Calu3 (cell line): Measurements from ENCODE around the gene EFNB3. TPM values are rescaled to one million over a fixed set of nuclear protein-coding genes. Genes with fewer than 3 reads are reported as not detected.

Experiments used
- BruUV-seq: library from RNA; stranded (reverse); fragments of 400-500 nt; replicated peaks from 2 replicates; lab custom pipeline; 2021; lab: Mats Ljungman, UMichigan
- CTCF ChIA-PET: fragments of 300-600 bp; sonication (Branson Sonifier 250); formaldehyde crosslinking; loops from one replicate; lab custom pipeline; 2022; ENCODE audit warnings: antibody characterized with exemption; lab: Charles Lee
- DNase-seq: peaks from one replicate; pipeline ENCODE4 v3.0.0; 2022
- H3K27ac Mint-ChIP-seq: one replicate; pipeline ENCODE4 v1.8.0; 2022; ENCODE audit warnings: mixed read lengths; ENCODE audit not compliant: unreplicated experiment
- H3K27me3 Mint-ChIP-seq: one replicate; pipeline ENCODE4 v1.8.0; 2022; ENCODE audit warnings: mixed read lengths; ENCODE audit not compliant: unreplicated experiment
- H3K36me3 Mint-ChIP-seq: one replicate; pipeline ENCODE4 v1.8.0; 2022; ENCODE audit warnings: mild to moderate bottlenecking, moderate library complexity, mixed read lengths; ENCODE audit not compliant: insufficient read depth, unreplicated experiment
- H3K4me1 Mint-ChIP-seq: one replicate; pipeline ENCODE4 v1.8.0; 2022; ENCODE audit warnings: mild to moderate bottlenecking, low read depth, mixed read lengths; ENCODE audit not compliant: unreplicated experiment
- H3K4me3 Mint-ChIP-seq: one replicate; pipeline ENCODE4 v1.8.0; 2022; ENCODE audit warnings: mild to moderate bottlenecking, low read depth, moderate library complexity, mixed read lengths; ENCODE audit not compliant: unreplicated experiment
- H3K9me3 Mint-ChIP-seq: one replicate; pipeline ENCODE4 v1.8.0; 2022; ENCODE audit warnings: low read depth, mixed read lengths; ENCODE audit not compliant: unreplicated experiment
- intact Hi-C: fragments of 100-400 bp; cut with micrococcal nuclease; formaldehyde crosslinking; loops from one replicate; pipeline ENCODE4 v1.10.0; 2022; ENCODE audit not compliant: unreplicated experiment
- total RNA-seq: library from RNA; stranded (reverse); gene quantifications from 2 replicates; pipeline ENCODE4 v1.2.3, GENCODE V29; 2022
- TF ChIP-seq, protein P1 (sequence below): fragments of 200-600 bp; IDR thresholded peaks from one replicate; pipeline ENCODE4 v1.8.0; 2022; ENCODE audit warnings: antibody characterized with exemption; ENCODE audit not compliant: unreplicated experiment

The EFNB3 gene
- total RNA-seq, 1 experiment from 2014 or later, result 0.38 TPM

DNA sequence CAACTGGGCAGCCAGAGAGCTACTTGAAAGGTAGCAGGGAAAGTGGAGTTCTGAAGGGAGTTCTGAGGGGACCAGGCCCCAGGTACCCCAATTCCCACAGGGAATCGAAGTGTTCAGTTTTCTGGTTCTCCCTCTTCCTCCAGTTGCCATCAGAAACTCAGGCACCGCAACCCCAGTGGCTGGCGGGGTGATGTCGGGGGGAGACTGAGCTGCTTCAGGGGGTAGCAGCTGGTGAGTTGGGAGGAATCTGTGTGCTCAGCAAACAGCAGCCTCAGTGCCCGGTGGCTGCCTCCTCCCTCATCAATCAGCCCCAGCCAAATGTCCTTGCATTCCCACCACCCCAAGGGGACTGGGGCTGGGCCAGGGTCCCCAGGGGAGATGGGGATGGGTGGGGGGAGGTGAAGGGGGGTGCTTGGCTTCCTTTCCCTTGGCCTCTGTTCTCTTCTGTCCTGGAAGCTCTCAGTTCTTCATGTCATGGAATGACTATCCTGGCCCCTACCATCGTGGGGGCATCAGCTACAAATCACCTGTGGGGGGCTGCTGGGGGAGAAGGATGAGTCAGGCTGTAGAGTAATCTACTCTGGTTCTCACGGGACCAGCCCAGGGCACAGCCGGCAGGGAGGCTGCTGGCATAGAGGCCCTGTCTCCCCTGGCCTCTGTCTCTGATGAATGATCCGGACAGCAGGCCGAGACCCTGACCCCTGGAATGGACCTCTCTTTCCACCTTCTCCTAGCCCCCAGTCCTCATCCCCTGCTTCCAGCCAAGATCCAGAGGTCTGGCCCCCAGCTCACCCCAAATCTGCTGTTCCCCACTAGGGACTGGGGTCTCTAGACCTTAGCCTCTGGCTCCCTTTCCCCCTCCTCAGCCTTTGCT, 10.0 kb downstream of the EFNB3 start:
- Mint-ChIP-seq H3K36me3 (peaks cover 20% of the 10 kb centered on the region), H3K4me3 (no peak overlapping the region), H3K27ac (no peak overlapping the region), H3K9me3 (no peaks in the 10 kb centered on the region), H3K4me1 (peaks cover 17% of the 10 kb centered on the region), H3K27me3 (peaks cover 99% of the 10 kb centered on the region)
- TF ChIP-seq, protein P1, sequence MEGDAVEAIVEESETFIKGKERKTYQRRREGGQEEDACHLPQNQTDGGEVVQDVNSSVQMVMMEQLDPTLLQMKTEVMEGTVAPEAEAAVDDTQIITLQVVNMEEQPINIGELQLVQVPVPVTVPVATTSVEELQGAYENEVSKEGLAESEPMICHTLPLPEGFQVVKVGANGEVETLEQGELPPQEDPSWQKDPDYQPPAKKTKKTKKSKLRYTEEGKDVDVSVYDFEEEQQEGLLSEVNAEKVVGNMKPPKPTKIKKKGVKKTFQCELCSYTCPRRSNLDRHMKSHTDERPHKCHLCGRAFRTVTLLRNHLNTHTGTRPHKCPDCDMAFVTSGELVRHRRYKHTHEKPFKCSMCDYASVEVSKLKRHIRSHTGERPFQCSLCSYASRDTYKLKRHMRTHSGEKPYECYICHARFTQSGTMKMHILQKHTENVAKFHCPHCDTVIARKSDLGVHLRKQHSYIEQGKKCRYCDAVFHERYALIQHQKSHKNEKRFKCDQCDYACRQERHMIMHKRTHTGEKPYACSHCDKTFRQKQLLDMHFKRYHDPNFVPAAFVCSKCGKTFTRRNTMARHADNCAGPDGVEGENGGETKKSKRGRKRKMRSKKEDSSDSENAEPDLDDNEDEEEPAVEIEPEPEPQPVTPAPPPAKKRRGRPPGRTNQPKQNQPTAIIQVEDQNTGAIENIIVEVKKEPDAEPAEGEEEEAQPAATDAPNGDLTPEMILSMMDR, result no peak
- CTCF ChIA-PET, result interaction anchor here (0.6 kb wide), 1 partner anchor 57 kb away, joined by 3 read pairs; no protein-coding TSS in a partner anchor
- intact Hi-C loops, result no loop called here
- no TSS peak for BruUV-seq
- DNase-seq, result no peak

DNA sequence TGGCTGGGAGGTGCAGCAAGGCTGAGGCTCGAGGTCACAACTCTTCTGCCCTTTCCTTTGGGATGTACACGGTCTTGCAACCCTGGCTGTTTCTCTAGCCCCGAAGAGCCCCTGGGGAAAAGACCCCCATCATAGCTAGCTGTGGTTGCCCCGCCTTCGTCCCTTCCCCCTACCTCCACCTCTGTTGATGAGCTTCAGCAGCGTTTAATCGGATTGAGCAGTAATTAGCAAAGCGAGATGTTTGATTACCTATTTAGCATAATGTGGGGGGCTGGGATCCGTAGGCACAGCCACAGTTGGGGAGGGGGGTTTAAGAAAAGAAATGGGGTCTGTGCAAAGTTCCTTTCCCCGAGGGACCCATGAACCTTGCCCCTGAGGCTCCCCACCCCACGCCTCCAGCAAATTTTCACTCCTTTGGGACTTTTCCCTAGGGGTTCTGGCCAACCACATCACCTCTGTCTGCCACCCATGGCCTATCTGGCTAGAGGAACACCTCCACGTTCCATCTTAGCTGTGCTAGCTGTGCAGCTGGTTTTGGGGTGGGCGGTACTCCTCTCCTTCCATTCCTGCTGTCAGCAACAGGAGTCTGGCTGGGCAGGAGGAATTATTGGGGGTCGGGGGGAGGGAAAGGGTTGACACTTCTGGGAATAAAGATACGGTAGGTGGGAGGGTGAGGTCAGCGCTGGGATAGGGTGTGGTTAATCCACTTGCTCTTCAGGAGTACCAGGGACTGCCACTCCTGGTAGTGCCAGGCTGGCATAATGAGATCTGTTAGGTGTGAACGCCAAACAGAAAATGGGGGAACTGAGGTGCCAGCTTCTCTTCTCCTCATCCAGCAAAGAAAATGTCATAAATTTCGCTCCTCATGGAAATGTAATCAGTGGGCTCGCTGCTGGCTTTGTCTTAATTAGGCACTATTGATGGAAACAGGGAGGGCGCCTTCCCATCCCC, 11.2 kb downstream of the EFNB3 start:
- BruUV-seq, result no TSS peak
- Mint-ChIP-seq H3K27ac (peak overlapping the region; percentile 36), H3K4me3 (peak overlapping the region; percentile 78), H3K4me1 (peaks cover 17% of the 10 kb centered on the region), H3K36me3 (peaks cover 20% of the 10 kb centered on the region), H3K9me3 (no peaks in the 10 kb centered on the region), H3K27me3 (peaks cover 99% of the 10 kb centered on the region)
- TF ChIP-seq, protein P1, result no peak
- intact Hi-C loops, result no loop called here
- DNase-seq, result no peak
- CTCF ChIA-PET, result interaction anchor here (0.7 to 1.6 kb wide), 2 partner anchors 29 to 66 kb away, joined by 4 to 9 read pairs; partner anchors contain the start of gene TP53

DNA sequence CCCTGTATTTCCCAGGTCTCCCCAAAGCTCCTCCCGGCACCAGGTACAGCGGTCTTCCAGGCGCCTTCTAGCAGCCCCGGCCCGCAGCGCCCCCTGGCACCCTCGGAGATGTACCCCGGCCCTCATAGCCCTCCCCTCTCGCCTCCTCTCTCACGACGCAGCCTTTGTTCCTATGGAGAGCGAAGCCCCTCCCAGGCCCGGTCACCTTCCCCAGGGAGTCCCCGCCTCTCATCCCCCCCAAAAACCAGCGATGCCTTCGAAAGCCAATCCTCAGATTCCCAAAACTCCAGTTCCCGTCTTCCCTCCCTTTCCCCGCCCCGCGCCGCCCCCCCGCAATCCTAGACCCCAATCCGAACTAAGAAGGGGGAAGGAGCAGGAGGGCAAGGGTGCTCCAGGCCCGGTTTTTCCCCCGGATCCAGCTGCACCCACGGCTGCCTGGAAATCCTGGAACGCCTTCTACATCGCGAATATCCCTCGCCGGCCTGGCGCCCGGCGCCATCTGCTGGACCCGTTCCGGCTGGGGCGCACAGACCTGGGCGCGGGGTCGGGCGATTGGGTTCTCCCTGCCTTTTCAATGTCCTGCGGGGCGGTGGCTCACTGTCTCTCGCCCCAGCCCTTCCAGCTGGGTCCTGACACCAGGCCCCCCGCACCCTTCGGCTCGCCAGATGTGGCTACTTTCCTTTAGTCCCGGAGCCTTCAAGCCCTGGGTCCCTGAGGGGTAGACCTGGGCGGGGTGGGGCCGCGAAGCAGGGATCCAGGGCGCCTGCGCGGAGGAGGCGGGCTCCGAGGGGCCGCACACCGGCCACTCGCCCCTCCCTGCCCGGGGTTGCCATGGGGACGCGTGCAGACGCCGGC, 12.1 kb downstream of the EFNB3 start, which contains the start of gene DNAH2:
Gene DNAH2 (plus strand): TSS at position 844 of the 855 bp plus-strand sequence. CDS start 1,991 bp downstream, outside the sequence.
- intact Hi-C loops, result no loop called here
- no TSS peak for BruUV-seq
- H3K4me1 Mint-ChIP-seq, result peaks cover 17% of the 10 kb centered on the region

More for the DNA sequence above, 12.1 kb downstream of the EFNB3 start, which contains the start of gene DNAH2:
- CTCF ChIA-PET, result interaction anchor here (0.6 to 1.6 kb wide), 3 partner anchors 30 to 157 kb away, joined by 3 to 4 read pairs (median 3); partner anchors contain the start of gene TP53
- TF ChIP-seq, protein P1, result peak; percentile 18
- DNase-seq, result peak; percentile 77
- H3K4me3 Mint-ChIP-seq, result peak within 1 kb of the TSS; percentile 78
- peaks cover 99% of the 10 kb centered on the region for H3K27me3 Mint-ChIP-seq
- H3K9me3 Mint-ChIP-seq, result no peaks in the 10 kb centered on the region
- H3K27ac Mint-ChIP-seq, result peak within 1 kb of the TSS; percentile 36
- H3K36me3 Mint-ChIP-seq, result peaks cover 20% of the 10 kb centered on the region
